HEK293T (cell line): ENCODE data around the gene NOL4L.

ENCODE experiments used
- CTCF ChIA-PET: fragments of 350-600 bp; formaldehyde crosslinking; extraction: SDS; loops from one replicate; lab custom pipeline; 2021; ENCODE audit warnings: antibody characterized with exemption, inconsistent platforms; lab: Yijun Ruan, JAX
- POLR2A ChIA-PET: fragments of 350-600 bp; formaldehyde crosslinking; extraction: SDS; loops from one replicate; lab custom pipeline; 2020; ENCODE audit warnings: antibody characterized with exemption, inconsistent platforms; lab: Yijun Ruan, JAX
- DNase-seq: peaks from one replicate; pipeline ENCODE4 v3.0.0; 2012; ENCODE audit warnings: mixed read lengths; ENCODE audit errors: extremely low spot score
- ARNT ChIP-seq: fragments of 450-650 bp; IDR thresholded peaks from 2 replicates; pipeline ENCODE4 v1.6.1; 2017; ENCODE audit warnings: mild to moderate bottlenecking
- BHLHE40 ChIP-seq: fragments of 450-650 bp; IDR thresholded peaks from 2 replicates; pipeline ENCODE4 v1.6.1; 2016; ENCODE audit warnings: mild to moderate bottlenecking, moderate library complexity, borderline replicate concordance
- CTBP1 ChIP-seq: fragments of 450-650 bp; IDR thresholded peaks from 2 replicates; pipeline ENCODE4 v1.6.1; 2016; ENCODE audit warnings: borderline replicate concordance
- ELF4 ChIP-seq: fragments of 450-650 bp; IDR thresholded peaks from 2 replicates; pipeline ENCODE4 v1.6.1; 2017; ENCODE audit warnings: antibody characterized with exemption
- FOXA1 ChIP-seq: fragments of 450-650 bp; IDR thresholded peaks from 2 replicates; pipeline ENCODE4 v1.6.1; 2016; ENCODE audit warnings: mild to moderate bottlenecking
- FOXK2 ChIP-seq: fragments of 450-650 bp; IDR thresholded peaks from 2 replicates; pipeline ENCODE4 v1.6.1; 2016; ENCODE audit warnings: mild to moderate bottlenecking
- FOXM1 ChIP-seq: fragments of 450-650 bp; IDR thresholded peaks from 2 replicates; pipeline ENCODE4 v1.6.1; 2017; ENCODE audit warnings: mild to moderate bottlenecking, borderline replicate concordance
- HDGF ChIP-seq: fragments of 450-650 bp; IDR thresholded peaks from 2 replicates; pipeline ENCODE4 v1.6.1; 2017; ENCODE audit warnings: antibody characterized with exemption, borderline replicate concordance
- L3MBTL2 ChIP-seq: fragments of 450-650 bp; conservative IDR thresholded peaks from 2 replicates; pipeline ENCODE4 v1.6.1; 2016; ENCODE audit warnings: mild to moderate bottlenecking
- LEF1 ChIP-seq: fragments of 450-650 bp; IDR thresholded peaks from 2 replicates; pipeline ENCODE4 v1.6.1; 2017; ENCODE audit warnings: mild to moderate bottlenecking, borderline replicate concordance
- NFRKB ChIP-seq: fragments of 450-650 bp; IDR thresholded peaks from 2 replicates; pipeline ENCODE4 v1.6.1; 2016; ENCODE audit warnings: mild to moderate bottlenecking, moderate library complexity
- SP1 ChIP-seq: fragments of 450-650 bp; IDR thresholded peaks from 2 replicates; pipeline ENCODE4 v1.6.1; 2017
- SUZ12 ChIP-seq: fragments of 450-650 bp; IDR thresholded peaks from 2 replicates; pipeline ENCODE4 v1.6.1; 2016; ENCODE audit warnings: mild to moderate bottlenecking
- TARDBP ChIP-seq: fragments of 450-650 bp; IDR thresholded peaks from 2 replicates; pipeline ENCODE4 v1.6.1; 2016
- ZNF384 ChIP-seq: fragments of 450-650 bp; IDR thresholded peaks from 2 replicates; pipeline ENCODE4 v1.6.1; 2016
- TF ChIP-seq, protein P1 (sequence below): fragments of 450-650 bp; IDR thresholded peaks from 2 replicates; pipeline ENCODE4 v1.6.1; 2016

Gene NOL4L

GRCh38 chr20:32522776-32523612 lies 62.1 kb downstream of the NOL4L start:
- ChIA-PET POLR2A (interaction anchor here (1.5 to 1.8 kb wide), 2 partner anchors 129 to 142 kb away, joined by 4 to 8 read pairs; no protein-coding TSS in a partner anchor), CTCF (interaction anchor here (0.7 to 5.0 kb wide), 6 partner anchors 14 to 256 kb away, joined by 3 to 48 read pairs (median 4); no protein-coding TSS in a partner anchor)
- TF ChIP-seq L3MBTL2 (no peak), TARDBP (no peak), ARNT (no peak), ZNF384 (no peak), BHLHE40 (no peak), ELF4 (no peak), FOXA1 (no peak), HDGF (no peak), FOXK2 (no peak), FOXM1 (no peak), CTBP1 (no peak), SP1 (no peak), SUZ12 (no peak), LEF1 (no peak), NFRKB (no peak)
- TF ChIP-seq, protein P1, sequence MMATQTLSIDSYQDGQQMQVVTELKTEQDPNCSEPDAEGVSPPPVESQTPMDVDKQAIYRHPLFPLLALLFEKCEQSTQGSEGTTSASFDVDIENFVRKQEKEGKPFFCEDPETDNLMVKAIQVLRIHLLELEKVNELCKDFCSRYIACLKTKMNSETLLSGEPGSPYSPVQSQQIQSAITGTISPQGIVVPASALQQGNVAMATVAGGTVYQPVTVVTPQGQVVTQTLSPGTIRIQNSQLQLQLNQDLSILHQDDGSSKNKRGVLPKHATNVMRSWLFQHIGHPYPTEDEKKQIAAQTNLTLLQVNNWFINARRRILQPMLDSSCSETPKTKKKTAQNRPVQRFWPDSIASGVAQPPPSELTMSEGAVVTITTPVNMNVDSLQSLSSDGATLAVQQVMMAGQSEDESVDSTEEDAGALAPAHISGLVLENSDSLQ = no peak
- DNase-seq = no peak

GRCh38 chr20:32522526-32522775 lies 62.7 kb downstream of the NOL4L start:
- POLR2A ChIA-PET = interaction anchor here (1.5 to 1.8 kb wide), 2 partner anchors 129 to 142 kb away, joined by 4 to 8 read pairs; no protein-coding TSS in a partner anchor
- DNase-seq = no peak
- TF ChIP-seq ELF4 (no peak), L3MBTL2 (no peak), FOXK2 (no peak), ZNF384 (no peak), SP1 (no peak), TARDBP (no peak), FOXM1 (no peak), CTBP1 (no peak), SUZ12 (no peak), BHLHE40 (no peak), HDGF (no peak), NFRKB (no peak), FOXA1 (no peak), LEF1 (no peak), ARNT (no peak)
- TF ChIP-seq, protein P1 = no peak
- CTCF ChIA-PET = interaction anchor here (0.6 to 5.0 kb wide), 7 partner anchors 14 to 256 kb away, joined by 3 to 48 read pairs (median 4); no protein-coding TSS in a partner anchor

GRCh38 chr20:32521780-32522525 lies 63.2 kb downstream of the NOL4L start:
- peak; percentile 88 for DNase-seq
- TF ChIP-seq NFRKB = no peak
- no peak for TF ChIP-seq FOXM1
- TF ChIP-seq SUZ12 = no peak
- TF ChIP-seq SP1 = no peak
- TF ChIP-seq HDGF = no peak
- no peak for TF ChIP-seq ZNF384
- TF ChIP-seq L3MBTL2 = no peak
- no peak for TF ChIP-seq CTBP1
- TF ChIP-seq FOXA1 = no peak
- TF ChIP-seq BHLHE40 = no peak
- no peak for TF ChIP-seq TARDBP
- POLR2A ChIA-PET = interaction anchor here (1.5 to 1.8 kb wide), 2 partner anchors 130 to 143 kb away, joined by 4 to 8 read pairs; no protein-coding TSS in a partner anchor
- CTCF ChIA-PET = interaction anchor here (0.6 to 5.0 kb wide), 8 partner anchors 13 to 257 kb away, joined by 3 to 48 read pairs (median 4); no protein-coding TSS in a partner anchor

GRCh38 chr20:32520927-32521203 lies 64.3 kb downstream of the NOL4L start:
- no peak for DNase-seq
- POLR2A ChIA-PET = interaction anchor here (0.8 kb wide), 1 partner anchor 37 kb away, joined by 3 read pairs; no protein-coding TSS in a partner anchor
- CTCF ChIA-PET = interaction anchor here (1.1 to 5.0 kb wide), 2 partner anchors 37 to 131 kb away, joined by 3 to 48 read pairs; no protein-coding TSS in a partner anchor
- TF ChIP-seq SUZ12 (no peak), FOXK2 (no peak), ELF4 (no peak), LEF1 (no peak), FOXA1 (no peak), FOXM1 (no peak)

DNA sequence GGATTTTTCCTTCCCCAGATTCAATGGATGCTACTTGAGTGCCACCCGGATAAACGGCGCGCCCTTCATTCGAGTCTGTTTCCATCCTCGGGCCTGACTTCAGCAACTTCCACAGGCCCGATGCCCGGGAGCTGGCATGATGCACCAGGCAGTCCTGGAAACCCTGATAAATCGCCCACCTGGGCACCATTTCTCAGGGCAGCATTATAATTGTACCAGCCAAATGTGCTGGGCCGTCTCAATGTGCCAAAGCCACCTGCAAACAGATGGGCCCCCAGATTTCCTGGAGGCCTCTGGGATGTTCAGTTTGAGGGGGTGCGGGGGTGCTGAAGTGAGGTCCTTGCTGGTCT lies 65.8 kb downstream of the NOL4L start:
- POLR2A ChIA-PET = no interaction called here
- no peak for DNase-seq
- TF ChIP-seq FOXK2 (no peak), LEF1 (no peak)
- CTCF ChIA-PET = no interaction called here

DNA sequence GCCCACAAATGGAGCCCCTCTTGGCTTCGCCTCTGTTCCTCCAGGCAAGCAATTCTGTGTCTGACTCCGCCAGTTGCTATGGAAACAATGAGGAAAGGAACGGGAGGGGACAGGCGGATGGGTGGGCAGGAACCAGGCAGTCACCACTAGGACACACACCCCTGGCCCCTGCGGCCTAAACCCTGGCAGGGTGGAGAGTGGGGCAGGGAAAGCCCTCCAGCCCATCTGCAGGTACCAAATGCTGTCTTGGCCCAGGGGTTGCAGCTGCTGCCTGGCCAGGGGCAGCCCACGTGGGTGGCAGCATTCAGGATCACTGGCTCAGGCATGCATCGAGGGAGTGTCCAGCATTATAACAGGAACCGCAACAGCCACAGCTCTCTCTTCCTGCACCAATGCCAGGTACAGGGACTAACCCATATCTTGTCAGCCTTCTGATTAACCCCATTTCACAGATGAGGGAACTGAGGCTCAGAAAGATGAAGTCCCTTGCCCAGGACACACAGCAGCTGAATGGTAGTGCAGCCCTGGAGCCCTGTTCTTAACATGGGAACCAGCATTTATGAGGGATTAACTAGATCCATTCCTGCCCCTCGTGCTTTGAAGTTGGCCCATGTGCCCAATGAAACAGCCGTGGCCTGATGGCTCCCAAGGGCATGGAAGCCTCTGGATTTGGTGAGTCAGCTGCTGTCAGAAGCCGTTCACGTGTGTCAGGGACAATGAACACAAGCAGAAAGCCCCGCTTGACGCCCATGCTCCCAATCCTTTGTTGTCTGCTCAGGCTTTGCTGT lies 66.3 kb downstream of the NOL4L start:
- ChIA-PET POLR2A (no interaction called here), CTCF (no interaction called here)
- TF ChIP-seq ARNT (no peak), SUZ12 (no peak), FOXA1 (no peak), TARDBP (no peak), FOXM1 (no peak), L3MBTL2 (no peak), SP1 (no peak), CTBP1 (no peak), ZNF384 (no peak), FOXK2 (no peak), NFRKB (no peak), ELF4 (no peak), BHLHE40 (no peak), HDGF (no peak), LEF1 (no peak)
- TF ChIP-seq, protein P1 = no peak
- DNase-seq = no peak
